Adrenal gland (tissue), 12 donors: Measurements from ENCODE around the gene SHROOM4. TPM values are rescaled to one million over a fixed set of nuclear protein-coding genes. Genes with fewer than 3 reads are reported as not detected.
A peak's percentile ranks its signal among the peaks of the same experiment; 100 is the strongest.

ENCODE experiments used
- DNase-seq, 7 donors: peaks; one replicate each; pipeline ENCODE4 v3.0.0-alpha.2; 2019 to 2020
- H3K27ac ChIP-seq, 5 donors: fragments of 200-600 bp; sonication (generic) in 4 of 5; 1 replicate in 3 of 5; 2 replicates in 2 of 5; pipeline versions ENCODE4 v1.5.1 to v1.8.0; 2016 to 2020; ENCODE audit warnings: mild to moderate bottlenecking in 1 of 5
- H3K27me3 ChIP-seq: fragments of 200-600 bp; 2 replicates; pipeline ENCODE4 v1.8.0; 2021
- H3K36me3 ChIP-seq, 2 donors: fragments of 200-600 bp; replicated peaks in 1 of 2; 1 replicate in 1 of 2; 2 replicates in 1 of 2; pipeline versions ENCODE4 v1.5.1 to v1.8.0; 2018 to 2022
- H3K4me1 ChIP-seq, 2 donors: fragments of 200-600 bp; replicated peaks in 1 of 2; 1 replicate in 1 of 2; 2 replicates in 1 of 2; pipeline versions ENCODE4 v1.5.1 to v1.8.0; 2018 to 2021
- H3K4me3 ChIP-seq, 4 donors: fragments of 200-600 bp; sonication (generic) in 3 of 4; one replicate each; pipeline ENCODE4 v1.5.1; 2016 to 2018
- H3K9me3 ChIP-seq, 3 donors: fragments of 200-600 bp; sonication (generic) in 1 of 3; replicated peaks in 1 of 3; 1 replicate in 2 of 3; 2 replicates in 1 of 3; pipeline versions ENCODE4 v1.5.1 to v1.8.0; 2016 to 2021
- CTCF ChIP-seq, 6 experiments: fragments of 450-650 bp in 4 of 6; fragments of 200-600 bp in 2 of 6; sonication (generic) in 1 of 6; IDR thresholded peaks; 1 replicate in 5 of 6; 2 replicates in 1 of 6; pipeline versions ENCODE4 v1.5.1 to v1.8.0; 2016 to 2021; ENCODE audit warnings: antibody characterized with exemption in 6 of 6, mild to moderate bottlenecking in 2 of 6, moderate library complexity in 1 of 6
- POLR2A ChIP-seq, 2 donors: fragments of 450-650 bp; IDR thresholded peaks; one replicate each; pipeline ENCODE4 v1.6.1; 2017; ENCODE audit warnings: antibody characterized with exemption in 2 of 2, mild to moderate bottlenecking in 2 of 2, moderate library complexity in 1 of 2
- WGBS, 4 donors: extraction: QIAGEN DNeasy Blood & Tissue Kit in 2 of 4; methylation state at CpG; one replicate each; pipeline versions ENCODE4 v1.1.5 to v1.1.7; 2013 to 2017; 5-methylcytosine and 5-hydroxymethylcytosine counted together
- intact Hi-C, 2 donors: fragments of 100-400 bp; cut with DNase I; formaldehyde crosslinking; loops; one replicate each; pipeline versions ENCODE4 v1.14.1 to v1.15.0; 2022 to 2023
- polyA plus RNA-seq, 3 donors: library from polyadenylated mRNA; stranded (reverse); fragments of 200-250 nt in 2 of 3; fragments of 350-450 nt in 1 of 3; fragmentation: Illumina TruSeq in 1 of 3; extraction: RNeasy Lipid Tissue Mini Kit (QIAGEN cat#74804) in 1 of 3; gene quantifications; one replicate each; pipeline ENCODE4 v1.2.3, GENCODE V29; 2013 to 2014
- small RNA-seq, 2 donors: library from RNA; depleted of rRNA; stranded (forward); fragments of <200 nt; gene quantifications; one replicate each; pipeline ENCODE3, GENCODE V24; 2016
- total RNA-seq, 9 donors: library from RNA; depleted of rRNA in 4 of 9; stranded (reverse); fragments of >200 nt in 4 of 9; fragments of 120-200 nt in 1 of 9; fragmentation: NEBNext Ultra II Directional in 1 of 9; extraction: Animal tissue kit (Norgen Biotek cat#: 25700) in 1 of 9; gene quantifications; one replicate each; pipeline versions ENCODE4 v1.1.0 to v1.2.4, GENCODE V29; 2013 to 2023
- donor health status: healthy with polysubstance abuse.
- donor health status: Bipolar disorder and iron deficiency.
- donor health status: DM: yes; HTN: yes; CAD: no.
- donor health status: DM: no; HTN: no; CAD: no.
- donor health status: DM: no; HTN: no; CAD: no.
- donor health status: DM: yes; HTN: yes; CAD: no.

The SHROOM4 gene
- total and polyA plus RNA-seq, 12 donors, result 2.9 to 8.7 (median 5.9) TPM

GRCh38 chrX:50567636-50568035, 246.4 kb downstream of the SHROOM4 start:
- Histone ChIP-seq H3K27ac (no peak overlapping the region), H3K27me3 (no peaks in the 10 kb centered on the region), H3K36me3 (no peaks in the 10 kb centered on the region), H3K4me3 (no peak overlapping the region), H3K4me1 (no peaks in the 10 kb centered on the region), H3K9me3 (no peaks in the 10 kb centered on the region)
- intact Hi-C loops, result no loop called here
- WGBS, 4 donors, result 8 to 33% (median 21%) methylated on average over 1 of the region's 1 CpG
- DNase-seq, result no peak
- TF ChIP-seq POLR2A (IDR thresholded peaks at IDR 0.05), result no peak
- TF ChIP-seq CTCF (IDR thresholded peaks at IDR 0.05), result no peak

GRCh38 chrX:50565718-50566117, 248.3 kb downstream of the SHROOM4 start:
- intact Hi-C loops, result no loop called here
- 54 to 76% (median 59%) methylated on average over 1 to 4 of the region's 4 CpGs for WGBS, 4 donors

More at GRCh38 chrX:50565718-50566117, 248.3 kb downstream of the SHROOM4 start:
- DNase-seq, result peak in 1 of 7 donors; percentile 45
- Histone ChIP-seq H3K4me1 (no peaks in the 10 kb centered on the region), H3K27me3 (no peaks in the 10 kb centered on the region), H3K9me3 (no peaks in the 10 kb centered on the region), H3K36me3 (no peaks in the 10 kb centered on the region), H3K4me3 (no peak overlapping the region), H3K27ac (no peak overlapping the region)
- TF ChIP-seq CTCF (IDR thresholded peaks at IDR 0.05), result no peak

Small RNA genes lying within 50 kb of the gene (small RNA-seq; reads per million reads assigned to genes)
- gene RNU6-935P, result 0 reads per million in 2 donors

Other genes with a start within 250 kb of the SHROOM4 start
- gene BMP15, start 96.5 kb upstream of the SHROOM4 start, total RNA-seq, result not detected
- gene BMP15, start 96.5 kb upstream of the SHROOM4 start, polyA plus RNA-seq, result not detected